CD14-positive monocyte (primary cell): Measurements from ENCODE around the gene KIF5C. TPM values are rescaled to one million over a fixed set of nuclear protein-coding genes. Genes with fewer than 3 reads are reported as not detected.

Experiments
- DNase-seq, 3 donors: peaks; one replicate each; pipeline ENCODE4 v3.0.0-alpha.2; 2011 to 2022
- H2AFZ ChIP-seq: 2 replicates; pipeline ENCODE4 v1.6.0; 2012; ENCODE audit warnings: mild to moderate bottlenecking, low read depth, low read length, inconsistent platforms; ENCODE audit not compliant: insufficient read depth, poor library complexity, severe bottlenecking
- H3K27ac ChIP-seq, 2 donors: 1 replicate in 1 of 2; 2 replicates in 1 of 2; pipeline ENCODE4 v1.5.1; 2012 to 2013; ENCODE audit warnings: low read length in 2 of 2, control low read depth in 1 of 2, inconsistent platforms in 1 of 2, low read depth in 1 of 2, mild to moderate bottlenecking in 1 of 2
- H3K27me3 ChIP-seq, 2 donors: one replicate each; pipeline versions ENCODE4 v1.6.0 to v1.6.1; 2011 to 2013; ENCODE audit warnings: low read length in 2 of 2; ENCODE audit not compliant: control insufficient read depth in 2 of 2, insufficient read depth in 2 of 2
- H3K36me3 ChIP-seq, 2 donors: replicated peaks in 1 of 2; 1 replicate in 1 of 2; 2 replicates in 1 of 2; pipeline versions ENCODE4 v1.5.1 to v1.6.1; 2012 to 2013; ENCODE audit warnings: low read length in 2 of 2, control low read depth in 1 of 2, inconsistent platforms in 1 of 2, mild to moderate bottlenecking in 1 of 2; ENCODE audit not compliant: insufficient read depth in 2 of 2, control insufficient read depth in 1 of 2
- H3K4me1 ChIP-seq, 2 donors: 1 replicate in 1 of 2; 2 replicates in 1 of 2; pipeline versions ENCODE4 v1.5.1 to v1.6.1; 2012 to 2013; ENCODE audit warnings: low read length in 2 of 2, control low read depth in 1 of 2, inconsistent platforms in 1 of 2, mild to moderate bottlenecking in 1 of 2, moderate library complexity in 1 of 2; ENCODE audit not compliant: insufficient read depth in 2 of 2, control insufficient read depth in 1 of 2
- H3K4me2 ChIP-seq: replicated peaks from 2 replicates; pipeline ENCODE3; 2012; ENCODE audit warnings: low read length, moderate library complexity, mild to moderate bottlenecking; ENCODE audit not compliant: poor library complexity, severe bottlenecking; ENCODE audit errors: extremely low read depth
- H3K4me3 ChIP-seq, 3 experiments: fragments of 200-600 bp in 1 of 3; sonication (generic) in 1 of 3; replicated peaks in 1 of 3; 1 replicate in 2 of 3; 2 replicates in 1 of 3; pipeline ENCODE4 v1.5.1; 2011 to 2013; ENCODE audit warnings: low read length in 3 of 3, mild to moderate bottlenecking in 3 of 3, control low read depth in 2 of 3, low read depth in 2 of 3, inconsistent platforms in 1 of 3, moderate library complexity in 1 of 3
- H3K79me2 ChIP-seq: 2 replicates; pipeline ENCODE4 v1.6.0; 2012; ENCODE audit warnings: mild to moderate bottlenecking, control low read depth, inconsistent platforms, low read length, moderate library complexity; ENCODE audit not compliant: insufficient read depth
- H3K9ac ChIP-seq: 2 replicates; pipeline ENCODE4 v1.6.0; 2017; ENCODE audit warnings: low read length, mild to moderate bottlenecking; ENCODE audit not compliant: insufficient read depth, poor library complexity, severe bottlenecking
- H3K9me3 ChIP-seq, 2 donors: replicated peaks in 1 of 2; 1 replicate in 1 of 2; 2 replicates in 1 of 2; pipeline versions ENCODE4 v1.5.1 to v1.6.1; 2012 to 2013; ENCODE audit warnings: low read length in 2 of 2, control low read depth in 1 of 2; ENCODE audit not compliant: control insufficient read depth in 1 of 2, insufficient read depth in 1 of 2
- H4K20me1 ChIP-seq: 2 replicates; pipeline ENCODE4 v1.6.0; 2012; ENCODE audit warnings: mild to moderate bottlenecking, low read length, control low read depth, moderate library complexity; ENCODE audit not compliant: insufficient read depth
- H3K27ac Mint-ChIP-seq, 7 donors: one replicate each; pipeline ENCODE4 v1.8.0; 2020; ENCODE audit warnings: mild to moderate bottlenecking in 7 of 7, mixed read lengths in 7 of 7, moderate library complexity in 6 of 7, inconsistent platforms in 2 of 7
- H3K27me3 Mint-ChIP-seq, 3 donors: one replicate each; pipeline ENCODE4 v1.8.0; 2021 to 2022; ENCODE audit warnings: low read depth in 3 of 3, mild to moderate bottlenecking in 3 of 3, mixed read lengths in 3 of 3, moderate library complexity in 3 of 3, inconsistent platforms in 1 of 3
- H3K36me3 Mint-ChIP-seq, 2 donors: one replicate each; pipeline ENCODE4 v1.8.0; 2020; ENCODE audit warnings: mixed read lengths in 2 of 2, inconsistent platforms in 1 of 2, mild to moderate bottlenecking in 1 of 2
- H3K4me1 Mint-ChIP-seq: one replicate; pipeline ENCODE4 v1.8.0; 2020; ENCODE audit warnings: mild to moderate bottlenecking, mixed read lengths
- H3K4me3 Mint-ChIP-seq, 2 donors: one replicate each; pipeline ENCODE4 v1.8.0; 2020; ENCODE audit warnings: mild to moderate bottlenecking in 2 of 2, mixed read lengths in 2 of 2, moderate library complexity in 1 of 2
- H3K9me3 Mint-ChIP-seq, 7 donors: one replicate each; pipeline ENCODE4 v1.8.0; 2020 to 2022; ENCODE audit warnings: mixed read lengths in 7 of 7, mild to moderate bottlenecking in 6 of 7, moderate library complexity in 6 of 7, inconsistent platforms in 2 of 7
- CTCF ChIP-seq: fragments of 200-600 bp; IDR thresholded peaks from one replicate; pipeline ENCODE4 v1.8.0; 2022; ENCODE audit warnings: antibody characterized with exemption, mild to moderate bottlenecking
- WGBS: methylation state at CpG from one replicate; pipeline ENCODE4 v1.1.5; 2013; ENCODE audit warnings: missing lambda C conversion rate; ENCODE audit not compliant: insufficient coverage; 5-methylcytosine and 5-hydroxymethylcytosine counted together
- intact Hi-C, 2 donors: fragments of 100-400 bp; cut with micrococcal nuclease; formaldehyde crosslinking; loops; one replicate each; pipeline versions ENCODE4 v1.15.0 to v1.15.1; 2023
- polyA plus RNA-seq, 3 donors: library from polyadenylated mRNA; depleted of rRNA in 1 of 3; unstranded in 2 of 3; stranded (reverse) in 1 of 3; fragments of 300-500 nt in 2 of 3; fragments of >200 nt in 1 of 3; fragmentation: Illumina TruSeq in 2 of 3; gene quantifications; 1 replicate in 2 of 3; 2 replicates in 1 of 3; pipeline ENCODE4 v1.2.3, GENCODE V29; 2012 to 2021

KIF5C gene
- polyA plus RNA-seq, 3 donors: 0.04 TPM; not detected in 2

- Histone ChIP-seq H3K27me3 (no peaks in the 10 kb centered on the region), H3K27ac (no peak overlapping the region), H4K20me1 (no peaks in the 10 kb centered on the region), H3K4me2 (no peak overlapping the region), H3K79me2 (no peaks in the 10 kb centered on the region), H3K36me3 (no peaks in the 10 kb centered on the region), H3K9ac (no peak overlapping the region), H3K4me1 (no peaks in the 10 kb centered on the region), H3K4me3 (no peak overlapping the region), H3K9me3 (no peaks in the 10 kb centered on the region), H2AFZ (no peak overlapping the region)
- TF ChIP-seq CTCF: no peak
- DNase-seq: no peak
- Mint-ChIP-seq H3K36me3 (no peaks in the 10 kb centered on the region), H3K4me3 (no peak overlapping the region), H3K9me3 (peaks cover 0 to 1% (median 0%) of the 10 kb centered on the region in 7 donors), H3K4me1 (no peaks in the 10 kb centered on the region), H3K27me3 (peaks cover 1 to 3% (median 2%) of the 10 kb centered on the region in 3 donors), H3K27ac (no peak overlapping the region)
- no CpG with 5 or more reads among the region's 4 CpGs for WGBS
- intact Hi-C loops: no loop called here
These were observed 188.2 kb downstream of the KIF5C start for GRCh38 chr2:149063177-149063576.

GRCh38 chr2:149064365-149064841 is 189.4 kb downstream of the KIF5C start:
- no peak overlapping the region for H3K4me2 ChIP-seq
- peaks cover 0 to 1% (median 0%) of the 10 kb centered on the region in 7 donors for H3K9me3 Mint-ChIP-seq
- H3K27ac Mint-ChIP-seq: no peak overlapping the region
- H3K4me3 ChIP-seq: no peak overlapping the region
- H3K9ac ChIP-seq: no peak overlapping the region
- intact Hi-C loops: no loop called here
- no peaks in the 10 kb centered on the region for H3K27me3 ChIP-seq
- TF ChIP-seq CTCF: no peak
- H3K9me3 ChIP-seq: no peaks in the 10 kb centered on the region
- H3K27ac ChIP-seq: no peak overlapping the region
- H3K79me2 ChIP-seq: no peaks in the 10 kb centered on the region
- peaks cover 0 to 4% of the 10 kb centered on the region in 2 donors for H3K4me1 ChIP-seq
- H3K4me1 Mint-ChIP-seq: peaks cover 9% of the 10 kb centered on the region
- H3K36me3 ChIP-seq: no peaks in the 10 kb centered on the region
- no peak overlapping the region for H3K4me3 Mint-ChIP-seq
- no peaks in the 10 kb centered on the region for H3K36me3 Mint-ChIP-seq
- no peak overlapping the region for H2AFZ ChIP-seq
- no peak for DNase-seq
- no peaks in the 10 kb centered on the region for H4K20me1 ChIP-seq
- peaks cover 0 to 3% (median 2%) of the 10 kb centered on the region in 3 donors for H3K27me3 Mint-ChIP-seq
- WGBS: 75% methylated on average over 2 of the region's 3 CpGs
